GM12874 (cell line): ENCODE results near the gene LPP.

Experiments used
- CTCF ChIP-seq: IDR thresholded peaks from 2 replicates; pipeline ENCODE4 v1.5.1; 2011; ENCODE audit warnings: low read depth, mild to moderate bottlenecking, control low read depth, low read length, moderate library complexity; ENCODE audit not compliant: insufficient read depth

Gene LPP

GRCh38 chr3:188267790-188268335, 113.9 kb downstream of the LPP start:
- no peak for TF ChIP-seq CTCF

GRCh38 chr3:188268336-188268735, 114.4 kb downstream of the LPP start:
- no peak for TF ChIP-seq CTCF

GRCh38 chr3:188269040-188269439, 115.1 kb downstream of the LPP start:
- TF ChIP-seq CTCF, result no peak

GRCh38 chr3:188270423-188270972, 116.5 kb downstream of the LPP start:
- no peak for TF ChIP-seq CTCF

GRCh38 chr3:188271226-188271914, 117.4 kb downstream of the LPP start:
- no peak for TF ChIP-seq CTCF

GRCh38 chr3:188272481-188273372, 118.8 kb downstream of the LPP start:
- TF ChIP-seq CTCF, result no peak

GRCh38 chr3:188274249-188274915, 120.4 kb downstream of the LPP start:
- TF ChIP-seq CTCF, result no peak
